A673 (cell line): ENCODE measurements around the gene TMEM43. TPM values are rescaled to one million over a fixed set of nuclear protein-coding genes. Genes with fewer than 3 reads are reported as not detected.

Source experiments
- BruUV-seq: library from RNA; stranded (reverse); fragments of 400-500 nt; replicated peaks from 2 replicates; lab custom pipeline; 2021; lab: Mats Ljungman, UMichigan
- CTCF ChIA-PET: fragments of 300-600 bp; sonication (Branson Sonifier 250); formaldehyde crosslinking; loops from one replicate; lab custom pipeline; 2022; ENCODE audit warnings: antibody characterized with exemption; lab: Charles Lee
- POLR2A ChIA-PET: fragments of 300-600 bp; sonication (Branson Sonifier 250); formaldehyde crosslinking; loops from one replicate; lab custom pipeline; 2022; ENCODE audit warnings: antibody characterized with exemption; ENCODE audit not compliant: low non-redundant PET; lab: Charles Lee
- DNase-seq: peaks from one replicate; pipeline ENCODE4 v3.0.0-alpha.2; 2015; ENCODE audit warnings: low spot score
- H3K27ac ChIP-seq: fragments of 200-600 bp; sonication (generic); 2 replicates; pipeline ENCODE4 v1.5.1; 2016; ENCODE audit warnings: mixed run types, low read depth, mild to moderate bottlenecking, mixed read lengths, antibody characterized with exemption, low read length; ENCODE audit not compliant: poor library complexity, severe bottlenecking
- H3K27me3 ChIP-seq: fragments of 200-600 bp; sonication (generic); replicated peaks from 2 replicates; pipeline ENCODE4 v1.6.1; 2017; ENCODE audit warnings: mixed run types, low read depth, mild to moderate bottlenecking, mixed read lengths, antibody characterized with exemption, low read length; ENCODE audit not compliant: insufficient read depth, poor library complexity
- H3K36me3 ChIP-seq: fragments of 200-600 bp; sonication (generic); 2 replicates; pipeline ENCODE4 v1.6.1; 2016; ENCODE audit warnings: mixed run types, mild to moderate bottlenecking, mixed read lengths, antibody characterized with exemption, low read length; ENCODE audit not compliant: insufficient read depth, poor library complexity, severe bottlenecking
- H3K4me1 ChIP-seq: fragments of 200-600 bp; sonication (generic); 2 replicates; pipeline ENCODE4 v1.6.1; 2017; ENCODE audit warnings: mixed run types, mild to moderate bottlenecking, mixed read lengths, antibody characterized with exemption, low read length; ENCODE audit not compliant: insufficient read depth, poor library complexity, severe bottlenecking
- H3K4me3 ChIP-seq: fragments of 200-600 bp; sonication (generic); 2 replicates; pipeline ENCODE4 v1.5.1; 2016; ENCODE audit warnings: low read depth, mixed run types, mild to moderate bottlenecking, mixed read lengths, low read length; ENCODE audit not compliant: poor library complexity, severe bottlenecking
- H3K9me3 ChIP-seq: fragments of 200-600 bp; sonication (generic); 2 replicates; pipeline ENCODE4 v1.6.1; 2016; ENCODE audit warnings: mixed run types, low read depth, mild to moderate bottlenecking, mixed read lengths, antibody characterized with exemption, low read length; ENCODE audit not compliant: poor library complexity, severe bottlenecking
- EZH2 ChIP-seq: fragments of 200-600 bp; sonication (generic); IDR thresholded peaks from 2 replicates; pipeline ENCODE4 v1.6.1; 2017; ENCODE audit warnings: borderline replicate concordance, low read depth, mild to moderate bottlenecking, mixed read lengths, antibody characterized with exemption, low read length; ENCODE audit not compliant: poor library complexity, severe bottlenecking
- intact Hi-C: fragments of 100-400 bp; cut with micrococcal nuclease; formaldehyde crosslinking; loops from one replicate; pipeline ENCODE4 v1.10.0; 2022; ENCODE audit not compliant: unreplicated experiment
- total RNA-seq: library from RNA; stranded (reverse); gene quantifications from 2 replicates; pipeline ENCODE4 v1.2.3, GENCODE V29; 2021
- TF ChIP-seq, protein P1 (sequence below): fragments of 300-800, 200-600 bp; sonication (generic); conservative IDR thresholded peaks from 2 replicates; pipeline ENCODE4 v1.5.1; 2017; ENCODE audit warnings: low read depth, mild to moderate bottlenecking, antibody characterized with exemption, low read length, moderate library complexity, mixed read lengths

Gene TMEM43
- total RNA-seq, 1 experiment from 2014 or later: 55.6 TPM

DNA sequence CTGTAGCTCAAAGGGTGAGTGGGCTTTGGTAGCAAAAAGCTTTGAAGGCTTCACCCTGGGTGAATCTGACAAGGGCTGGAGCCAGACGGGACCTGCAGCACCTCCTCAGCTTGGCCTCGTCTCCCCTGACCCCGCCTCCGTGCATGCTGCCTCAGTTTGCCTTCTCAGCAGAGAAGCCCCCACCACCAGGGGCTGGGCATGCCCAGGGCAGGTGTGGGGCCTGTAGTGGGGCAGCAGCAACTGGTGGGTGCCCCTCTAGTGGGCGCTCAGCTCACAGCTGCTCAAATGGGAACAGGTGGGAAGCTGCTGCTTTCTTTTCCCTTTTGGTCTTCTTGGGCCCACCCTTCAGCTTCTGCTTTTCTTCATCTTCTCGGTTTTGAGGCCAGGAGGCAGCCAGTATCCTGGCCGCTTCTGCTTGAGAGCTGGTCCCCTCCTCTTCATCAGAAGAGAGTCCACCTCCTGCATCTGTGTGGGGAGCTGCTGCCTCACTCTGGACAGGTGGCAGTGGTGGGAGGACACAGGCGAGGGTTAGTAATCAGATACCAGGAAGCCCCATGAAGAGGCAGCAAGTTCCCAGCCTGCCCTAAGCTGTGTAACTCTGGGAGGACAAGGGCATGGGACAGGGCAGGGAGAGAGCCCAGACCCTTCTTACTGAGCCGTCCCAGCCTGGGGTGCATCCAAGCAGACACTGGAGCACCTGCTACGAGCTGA lies 21.0 kb downstream of the TMEM43 start:
- ChIA-PET POLR2A (no interaction called here), CTCF (interaction anchor here (1.9 to 2.7 kb wide), 2 partner anchors 21 to 249 kb away, joined by 4 to 9 read pairs; partner anchors contain the start of genes CHCHD4 and TMEM43)
- Histone ChIP-seq H3K4me1 (peaks cover 27% of the 10 kb centered on the region), H3K27ac (no peak overlapping the region), H3K9me3 (no peaks in the 10 kb centered on the region), H3K4me3 (no peak overlapping the region), H3K36me3 (peaks cover 25% of the 10 kb centered on the region), H3K27me3 (no peaks in the 10 kb centered on the region)
- BruUV-seq: no TSS peak
- no peak for TF ChIP-seq EZH2
- TF ChIP-seq, protein P1, sequence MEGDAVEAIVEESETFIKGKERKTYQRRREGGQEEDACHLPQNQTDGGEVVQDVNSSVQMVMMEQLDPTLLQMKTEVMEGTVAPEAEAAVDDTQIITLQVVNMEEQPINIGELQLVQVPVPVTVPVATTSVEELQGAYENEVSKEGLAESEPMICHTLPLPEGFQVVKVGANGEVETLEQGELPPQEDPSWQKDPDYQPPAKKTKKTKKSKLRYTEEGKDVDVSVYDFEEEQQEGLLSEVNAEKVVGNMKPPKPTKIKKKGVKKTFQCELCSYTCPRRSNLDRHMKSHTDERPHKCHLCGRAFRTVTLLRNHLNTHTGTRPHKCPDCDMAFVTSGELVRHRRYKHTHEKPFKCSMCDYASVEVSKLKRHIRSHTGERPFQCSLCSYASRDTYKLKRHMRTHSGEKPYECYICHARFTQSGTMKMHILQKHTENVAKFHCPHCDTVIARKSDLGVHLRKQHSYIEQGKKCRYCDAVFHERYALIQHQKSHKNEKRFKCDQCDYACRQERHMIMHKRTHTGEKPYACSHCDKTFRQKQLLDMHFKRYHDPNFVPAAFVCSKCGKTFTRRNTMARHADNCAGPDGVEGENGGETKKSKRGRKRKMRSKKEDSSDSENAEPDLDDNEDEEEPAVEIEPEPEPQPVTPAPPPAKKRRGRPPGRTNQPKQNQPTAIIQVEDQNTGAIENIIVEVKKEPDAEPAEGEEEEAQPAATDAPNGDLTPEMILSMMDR: no peak
- intact Hi-C loops: no loop called here
- no peak for DNase-seq

DNA sequence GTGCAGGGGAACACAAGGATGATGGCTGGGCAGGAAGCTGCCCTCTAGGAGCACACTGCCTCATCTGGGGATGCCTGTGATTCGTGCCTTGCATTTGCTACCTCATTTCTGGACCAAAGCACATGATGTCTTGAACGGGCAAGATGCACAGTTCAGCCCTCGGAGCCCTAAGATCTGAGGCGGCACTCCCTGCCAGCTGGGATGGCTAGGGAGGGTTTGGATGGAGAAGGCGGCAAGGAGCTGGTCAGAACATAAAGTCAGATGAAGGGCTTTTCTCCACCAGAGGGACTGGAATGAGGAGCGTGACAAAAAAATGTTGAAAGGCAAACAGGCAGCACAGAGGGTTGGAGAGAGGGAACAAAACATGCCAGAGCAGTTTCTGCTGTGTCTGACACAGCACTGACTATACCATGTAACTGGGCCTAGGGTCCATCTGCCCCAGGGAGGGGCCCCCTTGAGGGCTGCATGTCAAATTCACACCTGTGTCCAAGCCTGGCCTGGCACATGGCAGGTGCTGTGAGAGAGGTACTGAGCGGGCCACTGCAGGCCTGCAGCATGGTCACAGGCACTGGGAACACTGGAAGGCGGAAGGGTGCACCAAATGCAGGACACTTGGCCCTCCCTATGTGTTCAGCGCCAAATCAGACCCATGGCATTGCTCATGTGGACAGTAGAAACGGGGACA lies 21.7 kb downstream of the TMEM43 start:
- H3K27me3 ChIP-seq: no peaks in the 10 kb centered on the region
- H3K36me3 ChIP-seq: peaks cover 25% of the 10 kb centered on the region
- ChIA-PET CTCF (interaction anchor here (1.9 kb wide), 1 partner anchor 22 kb away, joined by 4 read pairs; the partner anchor contains the start of genes CHCHD4 and TMEM43), POLR2A (no interaction called here)
- no TSS peak for BruUV-seq
- H3K4me3 ChIP-seq: no peak overlapping the region
- intact Hi-C loops: no loop called here
- DNase-seq: no peak
- H3K9me3 ChIP-seq: no peaks in the 10 kb centered on the region
- TF ChIP-seq EZH2: no peak
- TF ChIP-seq, protein P1: no peak
- no peak overlapping the region for H3K27ac ChIP-seq
- peaks cover 27% of the 10 kb centered on the region for H3K4me1 ChIP-seq

DNA sequence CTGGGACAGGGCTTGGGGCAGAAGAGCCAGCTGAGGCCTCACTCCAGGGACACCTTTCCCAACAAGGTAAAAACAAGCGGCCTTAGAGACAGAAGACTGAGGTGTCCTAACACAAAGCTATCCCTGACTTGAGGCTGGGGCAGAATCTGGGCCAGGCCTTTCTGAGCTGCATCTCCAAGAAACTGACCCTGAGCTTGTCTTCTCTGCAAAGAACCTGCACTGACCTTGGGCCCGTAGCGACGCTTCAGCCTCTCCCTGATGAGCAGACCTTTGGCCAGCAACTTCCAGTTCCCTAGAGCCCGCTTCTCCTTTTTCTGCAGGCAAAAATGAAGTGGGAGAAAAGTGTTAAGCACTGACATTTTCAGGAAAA lies 22.2 kb downstream of the TMEM43 start:
- Histone ChIP-seq H3K36me3 (peaks cover 22% of the 10 kb centered on the region), H3K9me3 (no peaks in the 10 kb centered on the region), H3K27ac (no peak overlapping the region), H3K4me3 (no peak overlapping the region), H3K27me3 (no peaks in the 10 kb centered on the region), H3K4me1 (peaks cover 27% of the 10 kb centered on the region)
- no peak for DNase-seq
- intact Hi-C loops: no loop called here
- TF ChIP-seq, protein P1: no peak
- no peak for TF ChIP-seq EZH2
- ChIA-PET POLR2A (no interaction called here), CTCF (no interaction called here)
- BruUV-seq: no TSS peak
